Fibroblast of lung (primary cell): ENCODE data around the gene TMEM178B.

Experiments
- EZH2 ChIP-seq: IDR thresholded peaks from 2 replicates; pipeline ENCODE4 v1.5.1; 2012; ENCODE audit warnings: low read length, control low read depth, mild to moderate bottlenecking; ENCODE audit errors: missing control alignments
- TF ChIP-seq, protein P1 (sequence below), 2 donors: IDR thresholded peaks in 1 of 2; conservative IDR thresholded peaks in 1 of 2; 1 replicate in 1 of 2; 2 replicates in 1 of 2; pipeline ENCODE4 v1.5.1; 2011 to 2012; ENCODE audit warnings: low read length in 2 of 2, control low read depth in 1 of 2, inconsistent platforms in 1 of 2, low read depth in 1 of 2, mild to moderate bottlenecking in 1 of 2

DNA sequence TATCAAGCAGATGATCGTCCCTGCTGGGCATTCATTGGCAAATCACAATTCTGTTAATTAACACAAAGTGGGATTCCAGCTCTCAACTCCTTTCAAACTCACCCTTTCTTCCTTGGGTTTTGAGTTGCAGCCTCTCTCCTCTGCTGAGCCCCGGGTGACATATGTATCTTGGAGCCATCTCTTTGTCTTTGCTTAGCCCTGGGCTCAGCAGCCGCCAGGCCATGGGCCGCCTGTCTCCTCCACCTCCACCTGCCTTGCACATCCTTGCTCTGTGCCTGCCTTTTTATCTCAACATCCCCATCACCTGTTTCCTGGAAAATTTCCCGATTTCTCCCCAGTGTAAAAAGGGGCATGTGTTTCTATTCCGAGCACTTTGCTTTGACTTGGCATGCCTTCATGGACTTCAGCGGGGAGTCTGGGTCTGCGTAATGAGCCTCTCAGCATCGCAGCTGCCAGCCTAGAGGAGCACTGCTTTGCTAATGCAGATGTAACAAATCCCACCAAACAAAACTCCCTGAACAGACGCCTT is 336.0 kb downstream of the TMEM178B start:
- TF ChIP-seq, protein P1, sequence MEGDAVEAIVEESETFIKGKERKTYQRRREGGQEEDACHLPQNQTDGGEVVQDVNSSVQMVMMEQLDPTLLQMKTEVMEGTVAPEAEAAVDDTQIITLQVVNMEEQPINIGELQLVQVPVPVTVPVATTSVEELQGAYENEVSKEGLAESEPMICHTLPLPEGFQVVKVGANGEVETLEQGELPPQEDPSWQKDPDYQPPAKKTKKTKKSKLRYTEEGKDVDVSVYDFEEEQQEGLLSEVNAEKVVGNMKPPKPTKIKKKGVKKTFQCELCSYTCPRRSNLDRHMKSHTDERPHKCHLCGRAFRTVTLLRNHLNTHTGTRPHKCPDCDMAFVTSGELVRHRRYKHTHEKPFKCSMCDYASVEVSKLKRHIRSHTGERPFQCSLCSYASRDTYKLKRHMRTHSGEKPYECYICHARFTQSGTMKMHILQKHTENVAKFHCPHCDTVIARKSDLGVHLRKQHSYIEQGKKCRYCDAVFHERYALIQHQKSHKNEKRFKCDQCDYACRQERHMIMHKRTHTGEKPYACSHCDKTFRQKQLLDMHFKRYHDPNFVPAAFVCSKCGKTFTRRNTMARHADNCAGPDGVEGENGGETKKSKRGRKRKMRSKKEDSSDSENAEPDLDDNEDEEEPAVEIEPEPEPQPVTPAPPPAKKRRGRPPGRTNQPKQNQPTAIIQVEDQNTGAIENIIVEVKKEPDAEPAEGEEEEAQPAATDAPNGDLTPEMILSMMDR (conservative IDR thresholded peaks at IDR 0.05 in 1 of 2, IDR thresholded peaks at IDR 0.05 in 1 of 2; ENCODE audit: low read depth in 1 of 2, low read length in 2 of 2) = no peak
- no peak for TF ChIP-seq EZH2
